Inferior parietal cortex (tissue), 1 donor: ENCODE measurements around the gene COL9A3.
A peak's percentile ranks its signal among the peaks of the same experiment; 100 is the strongest.

Experiments
- DNase-seq: peaks from one replicate; pipeline ENCODE4 v3.0.0-alpha.2; 2016; ENCODE audit errors: extremely low spot score

COL9A3 gene

DNA sequence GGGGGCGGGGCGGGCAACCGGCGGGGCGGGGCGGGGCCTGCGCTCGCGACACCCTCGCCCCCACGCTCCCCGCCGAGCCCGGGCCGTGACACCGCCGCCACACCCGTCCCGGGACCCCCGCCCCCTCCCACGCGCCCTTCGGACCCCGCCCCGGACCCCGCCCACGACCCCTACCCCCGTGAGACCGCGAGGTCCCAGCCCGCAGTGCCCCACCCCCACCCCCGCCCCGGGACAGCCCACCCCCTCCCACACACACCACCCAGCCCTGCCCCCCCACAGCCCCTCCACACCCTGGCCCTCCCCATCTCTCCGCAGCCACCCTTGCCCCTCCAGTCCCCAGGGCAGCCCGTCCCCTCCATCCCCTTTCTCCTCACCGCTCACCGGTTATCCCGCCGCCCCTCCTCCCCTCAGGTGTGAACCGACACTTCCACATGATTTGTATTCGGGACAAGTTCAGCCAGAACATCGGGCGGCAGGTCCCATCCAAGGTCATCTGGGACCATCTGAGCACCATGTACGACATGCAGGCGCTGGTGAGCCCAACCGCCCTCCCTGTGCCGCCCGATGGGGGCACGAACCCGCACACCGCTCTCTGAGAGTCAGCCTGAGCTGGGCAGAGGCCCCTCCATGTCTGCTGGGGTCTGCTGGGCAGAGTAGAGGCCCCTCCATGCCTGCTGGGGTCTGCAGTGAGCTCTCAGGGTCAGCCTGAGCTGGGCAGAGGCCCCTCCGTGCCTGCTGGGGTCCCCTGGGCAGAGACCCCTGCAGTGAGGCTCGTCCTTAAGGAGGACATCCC is 20.0 kb upstream of the COL9A3 start:
- no peak for DNase-seq

DNA sequence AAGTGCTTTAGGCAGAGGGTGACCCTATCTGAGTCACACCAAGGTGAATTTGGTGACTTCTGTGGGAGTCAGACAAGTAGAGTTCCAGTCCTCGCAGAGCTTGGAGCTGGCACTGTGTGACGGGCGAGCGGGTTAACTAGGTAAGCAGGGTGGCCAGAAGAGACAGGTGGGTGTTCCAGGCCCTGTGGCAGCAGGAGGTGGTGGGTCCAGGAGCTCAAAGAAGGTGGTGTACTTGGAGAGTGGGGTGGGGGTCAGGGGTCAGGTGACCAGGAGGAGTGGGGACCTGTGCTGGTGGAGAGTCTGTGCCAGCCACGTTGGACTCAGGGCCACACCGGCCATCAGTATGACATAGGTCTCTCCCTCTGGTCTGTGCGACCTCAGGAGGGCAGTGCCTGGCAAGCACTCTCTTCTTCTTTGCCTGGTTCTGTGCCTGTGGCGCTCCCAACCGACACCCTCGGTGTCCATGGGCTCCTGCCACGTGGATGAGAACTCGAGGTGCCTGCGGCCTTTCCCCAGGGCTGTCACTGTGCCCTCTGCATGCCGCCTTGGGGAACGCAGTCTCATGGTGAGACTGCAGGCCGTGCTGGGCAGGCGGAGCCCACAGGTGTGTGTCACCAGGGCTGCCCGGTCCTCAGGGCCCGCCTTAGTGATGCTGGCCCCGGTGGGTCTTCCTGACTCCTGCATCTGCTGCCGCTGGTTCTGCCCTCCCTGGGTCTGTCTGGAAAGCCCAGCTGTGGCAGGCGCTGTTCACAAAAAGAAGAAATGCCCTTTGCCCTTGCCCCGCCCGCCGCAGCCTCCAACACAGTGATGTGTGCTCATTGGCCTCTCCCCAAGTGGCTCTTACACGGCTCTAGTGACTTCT is 18.9 kb upstream of the COL9A3 start:
- DNase-seq, result no peak

DNA sequence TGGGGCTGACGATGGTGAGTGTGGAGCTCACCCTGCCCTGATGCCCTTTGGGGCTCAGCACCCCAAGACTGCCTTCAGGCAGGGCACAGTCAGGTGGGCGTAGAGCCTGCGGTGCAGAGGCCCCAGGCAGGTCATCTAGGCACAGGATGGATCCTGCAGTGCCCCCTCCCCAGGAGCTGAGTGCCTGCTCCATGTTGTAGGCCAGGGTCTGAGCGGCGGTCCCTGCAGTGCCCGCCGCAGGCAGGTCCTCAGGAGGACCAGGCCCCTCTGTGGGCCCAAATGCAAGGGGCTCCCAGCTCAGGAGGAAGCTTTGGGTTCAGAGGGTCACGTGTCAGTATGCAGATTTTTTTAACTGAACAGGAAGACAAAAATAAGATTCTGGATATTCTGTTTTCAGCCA is 17.8 kb upstream of the COL9A3 start:
- no peak for DNase-seq

DNA sequence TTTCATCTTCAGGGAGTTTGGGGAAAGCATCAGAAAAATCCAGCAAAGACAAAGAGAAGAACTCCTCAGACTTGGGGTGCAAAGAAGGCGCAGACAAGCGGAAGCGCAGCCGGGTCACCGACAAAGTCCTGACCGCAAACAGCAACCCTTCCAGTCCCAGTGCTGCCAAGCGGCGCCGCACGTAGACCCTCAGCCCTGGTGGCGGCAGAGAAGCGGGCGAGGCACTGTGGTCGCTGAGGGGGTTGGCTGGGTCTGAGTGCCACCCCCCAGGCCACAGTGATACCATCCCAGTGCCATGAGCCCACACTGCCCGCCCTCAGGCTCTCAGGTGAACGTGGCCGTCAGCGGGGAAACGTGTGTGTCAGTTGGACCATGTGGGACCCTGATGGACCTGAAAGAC is 17.4 kb upstream of the COL9A3 start:
- no peak for DNase-seq

DNA sequence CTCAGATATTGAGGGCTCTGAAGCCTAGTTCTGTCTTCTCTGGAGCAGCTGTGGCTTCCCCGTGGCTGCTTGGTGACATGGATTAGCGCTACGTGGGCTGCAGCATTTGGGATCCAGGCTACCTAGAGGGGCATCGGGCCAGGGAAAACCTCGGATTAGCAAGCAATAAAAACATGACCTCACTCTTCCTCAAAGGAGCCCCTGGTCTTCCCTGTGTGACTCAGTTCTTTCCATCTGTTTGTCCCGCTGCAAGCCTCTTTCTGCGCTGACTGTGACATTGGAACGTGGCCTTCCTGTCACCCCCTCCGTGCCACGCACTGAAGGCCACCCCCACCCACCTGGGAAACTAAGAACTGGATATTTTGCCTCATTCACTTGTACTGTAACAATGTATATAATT is 17.0 kb upstream of the COL9A3 start:
- DNase-seq, result no peak

DNA sequence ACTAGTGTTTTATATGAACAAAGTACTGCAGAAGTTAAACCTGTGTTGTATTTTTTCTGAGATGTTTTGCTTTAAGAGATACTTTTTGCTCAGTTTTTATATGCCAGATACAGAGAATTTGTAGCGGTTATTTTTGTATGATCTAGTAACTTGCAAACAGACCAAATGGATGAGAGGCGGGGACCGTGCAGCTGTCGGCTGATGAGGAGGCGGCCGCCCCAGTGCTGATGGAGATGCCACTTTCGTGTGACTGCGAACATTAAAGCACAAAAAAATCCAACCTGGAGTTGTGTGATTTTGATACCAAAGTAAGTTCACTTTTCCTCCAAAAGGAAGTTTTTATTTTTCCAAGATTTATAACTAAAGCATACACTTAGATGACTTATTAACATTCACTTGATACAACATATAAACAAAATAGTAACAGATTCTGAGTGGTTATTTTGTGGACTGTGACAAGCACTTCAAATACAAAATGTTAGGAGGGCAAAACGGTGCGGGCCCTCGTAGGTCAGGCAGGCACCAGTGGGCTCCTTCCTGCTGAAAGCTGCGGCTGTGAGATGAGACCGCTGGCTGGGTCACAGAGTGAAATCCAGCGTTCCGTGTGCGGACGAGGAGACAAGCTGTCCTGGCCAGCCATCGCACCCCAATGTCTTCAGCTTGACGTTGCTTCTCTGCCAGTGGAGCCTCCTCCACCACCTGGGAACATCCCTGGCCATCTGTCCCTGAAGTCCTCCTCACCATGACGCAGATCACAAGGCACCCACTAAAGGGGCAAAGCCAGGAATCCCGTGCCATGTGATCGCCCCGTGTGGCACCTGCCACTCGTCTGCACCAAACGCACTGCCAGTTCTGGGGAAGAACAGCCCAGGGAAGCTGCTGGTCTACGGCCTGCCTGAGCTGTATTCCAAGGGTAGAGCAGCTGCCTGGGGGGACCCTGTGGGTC is 16.3 kb upstream of the COL9A3 start:
- peak; percentile 37 for DNase-seq

DNA sequence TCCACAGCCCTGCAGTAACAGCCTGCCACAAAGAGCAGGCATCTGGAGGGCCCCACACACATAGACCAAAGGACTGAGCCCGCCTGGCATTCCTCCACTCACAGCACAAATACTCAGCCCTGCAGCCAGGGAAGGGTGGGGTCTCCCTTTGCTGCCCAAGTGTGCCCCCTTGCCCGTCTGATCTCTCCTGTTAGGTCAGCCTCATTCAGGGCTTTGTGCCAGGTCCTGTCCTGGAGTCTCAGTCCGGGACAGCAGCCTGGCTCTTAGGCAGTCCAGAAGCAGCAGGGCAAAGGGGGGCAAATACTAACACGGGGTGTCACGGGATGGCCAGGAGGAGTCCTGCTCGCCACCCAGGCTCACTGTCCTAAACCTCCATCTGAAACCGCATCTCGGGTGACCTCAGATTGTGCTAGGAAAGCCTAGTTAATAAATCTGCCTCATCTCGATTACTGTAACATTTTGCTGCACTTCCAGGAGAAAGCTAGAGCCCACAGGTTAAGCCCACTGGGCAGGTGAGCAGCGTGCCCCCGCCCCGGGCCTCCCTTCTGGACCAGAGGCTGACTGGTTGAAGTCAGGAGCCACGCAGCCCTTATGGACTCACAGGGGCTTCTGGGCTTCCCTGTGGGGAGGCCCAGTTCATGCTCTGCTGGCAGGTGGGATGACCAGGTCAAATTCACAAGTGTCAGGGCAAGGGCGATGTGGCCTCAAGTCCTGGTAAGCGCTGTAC is 15.4 kb upstream of the COL9A3 start:
- no peak for DNase-seq

DNA sequence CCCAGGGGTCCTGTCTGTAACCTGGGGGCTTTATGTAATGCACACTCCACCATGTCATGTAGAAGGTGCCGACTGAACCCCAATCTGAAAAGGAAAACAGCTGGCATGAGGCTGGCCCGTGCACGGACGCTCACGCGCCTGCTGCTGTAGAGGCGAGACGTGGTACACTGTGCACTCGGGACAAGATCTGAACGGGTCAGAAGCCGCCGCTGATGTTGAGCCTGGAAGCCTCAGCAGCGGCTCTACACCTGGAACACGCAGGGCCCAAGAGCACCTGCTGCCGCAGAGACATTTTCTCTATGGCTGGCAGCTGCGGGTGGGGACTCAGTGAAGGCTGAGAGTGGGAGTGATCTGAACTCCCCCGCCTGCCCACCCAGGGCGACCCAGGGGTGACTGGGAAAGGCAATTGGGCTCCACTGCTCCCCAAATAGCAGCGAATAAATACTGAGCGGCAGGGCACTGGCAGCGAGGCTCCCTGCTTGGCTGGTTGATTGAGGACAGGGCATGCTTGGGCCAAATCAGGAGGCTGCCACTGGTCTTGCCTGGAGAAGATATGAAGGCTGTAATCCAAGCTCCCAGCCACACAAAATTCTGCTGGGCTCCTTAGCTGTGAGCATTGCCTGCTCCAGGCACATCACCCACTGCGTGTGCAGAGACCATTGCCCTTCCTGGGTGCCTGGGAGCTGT is 14.7 kb upstream of the COL9A3 start:
- DNase-seq, result no peak

DNA sequence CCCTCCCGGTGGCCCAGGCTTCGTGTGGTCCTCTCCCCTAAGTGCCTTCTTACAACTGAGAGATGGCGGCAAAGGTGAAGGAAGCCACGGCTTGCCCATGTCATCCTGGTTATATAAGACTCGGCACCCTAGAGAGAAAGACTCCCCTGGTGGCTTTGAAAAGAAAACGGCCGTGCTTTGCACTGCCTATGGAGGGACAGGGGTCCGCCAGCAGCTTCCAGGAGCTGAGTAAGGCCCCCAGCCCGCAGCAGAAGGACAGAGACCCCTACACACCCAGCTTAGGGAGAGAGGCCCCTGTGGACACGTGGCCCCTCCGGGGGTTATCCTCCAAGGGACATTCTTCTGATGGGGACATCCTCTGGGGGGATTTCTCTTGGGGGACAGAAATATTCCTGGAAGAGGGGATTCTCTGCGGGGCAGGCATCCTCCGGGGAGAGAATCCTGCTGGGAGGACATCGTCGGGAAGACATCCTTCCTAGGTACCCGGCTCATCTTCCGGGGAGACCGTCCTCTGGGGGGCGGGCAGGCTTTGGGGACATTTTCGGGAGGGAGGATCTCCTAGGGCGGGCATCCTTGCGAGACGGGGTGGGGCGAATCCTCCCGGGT is 12.7 kb upstream of the COL9A3 start:
- DNase-seq, result no peak

DNA sequence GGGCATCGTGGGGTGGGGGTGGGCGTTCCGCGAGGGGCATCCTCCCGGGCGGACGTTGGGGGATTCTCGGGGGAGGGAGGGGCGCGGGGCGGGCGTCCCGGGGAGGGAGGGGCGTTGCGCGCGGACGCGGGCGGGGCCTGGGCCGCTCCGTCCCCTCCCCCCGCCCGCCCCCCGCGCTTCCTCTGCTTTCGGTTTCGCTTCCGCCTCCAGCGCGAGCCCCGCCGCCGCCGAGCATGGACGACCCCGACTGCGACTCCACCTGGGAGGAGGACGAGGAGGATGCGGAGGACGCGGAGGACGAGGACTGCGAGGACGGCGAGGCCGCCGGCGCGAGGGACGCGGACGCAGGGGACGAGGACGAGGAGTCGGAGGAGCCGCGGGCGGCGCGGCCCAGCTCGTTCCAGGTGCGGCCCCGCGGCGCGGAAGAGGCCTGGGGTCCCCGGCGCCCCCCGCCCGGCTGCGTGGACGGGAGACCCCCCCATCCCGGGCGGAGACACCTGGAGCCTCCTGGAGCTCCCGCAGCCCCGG is 12.2 kb upstream of the COL9A3 start, which contains the start of gene OGFR:
Gene OGFR (plus strand): TSS at position 209 of the 528 bp plus-strand sequence. CDS start 25 bp downstream, at position 234.
- DNase-seq, result no peak

DNA sequence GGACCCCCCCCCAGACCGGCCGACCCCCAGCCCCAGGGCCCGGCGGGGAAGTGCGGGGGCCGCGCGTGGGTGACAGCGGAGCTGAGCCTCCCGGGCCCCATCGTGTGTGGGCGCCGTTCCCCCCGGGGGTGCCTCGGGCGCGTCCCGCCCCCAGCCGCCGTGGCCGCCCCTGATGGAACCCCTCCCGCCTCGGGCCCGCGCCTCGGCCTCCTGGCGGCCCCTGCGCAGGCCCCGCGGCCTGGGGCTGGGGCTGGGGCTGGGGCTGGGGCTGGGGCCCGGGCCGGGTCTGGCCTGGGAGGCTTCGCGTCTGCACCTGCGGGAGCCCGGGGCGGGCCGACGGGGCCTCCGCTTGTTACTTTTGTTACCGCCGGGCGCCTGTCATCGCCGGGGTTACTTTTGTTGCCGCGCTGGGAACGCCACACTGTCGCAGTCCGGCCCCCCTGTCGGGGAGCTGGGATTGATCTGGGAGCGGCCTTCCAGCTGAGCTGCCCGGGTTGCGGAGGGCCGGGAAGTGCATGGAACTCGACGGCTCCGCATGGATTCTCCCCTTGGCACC is 11.6 kb upstream of the COL9A3 start:
- DNase-seq, result no peak

DNA sequence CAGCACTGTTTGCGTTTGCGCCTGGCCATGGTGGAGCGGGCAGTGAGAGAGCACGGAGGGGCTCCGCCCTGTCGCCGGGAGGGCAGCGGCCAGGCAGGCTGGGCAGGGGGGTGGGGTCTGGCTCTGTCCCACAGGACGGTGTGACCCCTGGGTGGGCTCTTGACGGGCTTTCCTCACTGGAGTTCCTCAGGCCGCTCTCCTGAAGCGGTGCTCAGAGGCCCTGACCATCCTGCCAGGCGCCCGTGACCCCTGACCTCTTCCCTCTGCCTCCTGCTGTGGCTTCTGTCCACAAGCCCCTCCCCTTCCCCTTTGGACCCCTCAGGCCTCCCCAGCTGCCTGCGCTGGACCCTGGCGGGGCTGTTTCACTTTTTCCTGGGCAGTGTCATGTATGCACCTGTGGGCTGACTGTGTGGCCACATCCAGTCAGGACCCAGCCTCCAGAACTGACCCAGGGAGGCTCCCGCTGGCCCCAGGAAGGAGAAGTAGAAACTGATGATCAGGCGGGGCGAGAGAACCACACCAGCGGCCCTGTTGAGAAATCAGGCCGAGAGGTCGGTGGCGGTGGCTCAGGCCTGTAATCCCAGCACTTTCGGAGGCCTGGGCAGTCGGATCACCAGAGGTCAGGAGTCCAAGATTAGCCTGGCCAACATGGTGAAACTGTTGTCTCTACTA is 11.0 kb upstream of the COL9A3 start:
- no peak for DNase-seq

DNA sequence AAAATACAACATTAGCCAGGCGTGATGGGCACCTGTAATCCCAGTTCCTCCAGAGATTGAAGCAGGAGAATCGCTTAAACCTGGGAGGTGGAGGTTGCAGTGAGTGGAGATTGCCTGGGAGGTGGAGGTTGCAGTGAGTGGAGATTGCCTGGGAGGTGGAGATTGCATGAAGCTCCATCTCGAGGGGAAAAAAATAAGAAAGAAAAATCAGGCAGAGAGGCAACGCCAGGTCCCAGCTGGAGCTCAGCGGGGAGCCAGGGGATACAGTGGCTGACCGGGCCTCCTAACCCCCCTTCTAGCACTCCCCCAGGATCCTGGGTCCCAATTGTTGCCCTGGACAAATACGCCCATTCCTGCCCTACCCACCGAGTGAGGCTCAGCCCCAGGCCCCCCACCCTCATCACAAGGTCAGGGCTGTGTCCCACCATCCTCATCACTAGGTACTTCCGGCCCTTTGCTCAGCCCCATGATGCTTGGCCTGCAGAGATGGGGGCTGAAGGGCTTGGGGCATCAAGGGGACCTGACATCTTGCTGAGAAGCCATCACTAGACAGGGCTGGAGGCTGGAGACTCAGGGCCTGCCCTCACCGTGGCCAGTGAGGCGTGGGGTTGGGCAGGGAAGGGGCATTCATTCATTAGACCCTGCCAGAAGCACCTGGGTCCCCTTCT is 10.3 kb upstream of the COL9A3 start:
- no peak for DNase-seq

DNA sequence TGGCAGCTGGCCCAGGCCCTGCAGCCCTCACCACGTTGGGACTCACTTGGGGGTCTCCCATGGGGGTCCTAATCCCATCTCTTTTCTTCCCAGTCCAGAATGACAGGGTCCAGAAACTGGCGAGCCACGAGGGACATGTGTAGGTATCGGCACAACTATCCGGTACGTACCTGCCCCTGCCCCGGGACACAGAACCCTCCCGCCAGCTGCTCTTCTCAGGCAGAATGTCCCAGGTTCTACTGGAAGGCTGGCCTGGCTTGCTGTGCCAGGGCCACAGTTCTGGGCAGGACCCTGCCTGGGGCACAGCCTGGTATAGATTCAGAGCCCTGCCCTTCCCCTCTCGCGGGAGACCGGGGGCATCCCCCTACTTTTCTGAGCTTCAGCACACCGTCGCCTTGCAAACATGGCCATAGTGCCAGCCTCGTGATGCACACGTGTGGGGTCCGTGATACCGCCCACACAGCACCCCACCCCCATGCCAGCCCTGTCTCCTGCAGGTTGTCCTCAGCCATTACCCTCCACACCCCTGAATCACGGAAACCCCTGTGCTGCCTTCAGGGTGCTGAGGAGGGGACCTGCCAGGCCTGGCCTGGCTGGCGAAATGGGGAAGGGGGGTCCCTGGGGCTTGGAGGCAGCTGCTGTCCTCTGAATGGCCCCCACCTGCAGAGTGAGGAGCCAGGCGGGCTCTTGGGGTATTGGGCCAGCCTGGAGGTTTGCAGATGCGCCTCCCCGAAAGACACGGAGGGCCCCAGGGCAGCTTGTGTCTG is 9.2 kb upstream of the COL9A3 start:
- no peak for DNase-seq

DNA sequence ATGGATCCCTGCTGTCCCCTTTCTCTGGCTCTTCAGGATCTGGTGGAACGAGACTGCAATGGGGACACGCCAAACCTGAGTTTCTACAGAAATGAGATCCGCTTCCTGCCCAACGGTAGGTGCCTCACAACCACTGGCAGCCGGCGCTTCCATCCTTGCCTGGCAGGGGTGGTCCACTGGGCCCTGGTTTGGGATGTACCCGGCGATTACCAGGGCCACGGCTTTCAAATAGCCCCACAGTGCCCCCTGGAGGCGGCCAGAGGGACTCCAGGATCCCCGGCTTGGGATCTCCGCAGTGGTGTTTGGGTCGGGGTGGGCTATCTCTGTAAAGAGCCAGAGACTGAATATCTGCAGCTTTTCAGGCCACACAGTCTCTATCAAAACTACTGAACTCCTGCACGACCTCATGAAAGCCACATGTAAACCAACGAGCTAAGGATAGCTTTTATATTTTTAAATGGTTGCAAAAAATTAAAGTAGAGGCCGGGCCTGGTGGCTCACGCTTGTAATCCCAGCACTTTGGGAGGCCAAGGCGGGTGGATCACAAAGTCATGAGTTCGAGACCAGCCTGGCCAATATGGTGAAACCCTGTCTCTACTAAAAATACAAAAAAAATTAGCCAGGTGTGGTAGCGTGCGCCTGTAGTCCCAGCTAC is 8.5 kb upstream of the COL9A3 start:
- DNase-seq, result peak; percentile 76

DNA sequence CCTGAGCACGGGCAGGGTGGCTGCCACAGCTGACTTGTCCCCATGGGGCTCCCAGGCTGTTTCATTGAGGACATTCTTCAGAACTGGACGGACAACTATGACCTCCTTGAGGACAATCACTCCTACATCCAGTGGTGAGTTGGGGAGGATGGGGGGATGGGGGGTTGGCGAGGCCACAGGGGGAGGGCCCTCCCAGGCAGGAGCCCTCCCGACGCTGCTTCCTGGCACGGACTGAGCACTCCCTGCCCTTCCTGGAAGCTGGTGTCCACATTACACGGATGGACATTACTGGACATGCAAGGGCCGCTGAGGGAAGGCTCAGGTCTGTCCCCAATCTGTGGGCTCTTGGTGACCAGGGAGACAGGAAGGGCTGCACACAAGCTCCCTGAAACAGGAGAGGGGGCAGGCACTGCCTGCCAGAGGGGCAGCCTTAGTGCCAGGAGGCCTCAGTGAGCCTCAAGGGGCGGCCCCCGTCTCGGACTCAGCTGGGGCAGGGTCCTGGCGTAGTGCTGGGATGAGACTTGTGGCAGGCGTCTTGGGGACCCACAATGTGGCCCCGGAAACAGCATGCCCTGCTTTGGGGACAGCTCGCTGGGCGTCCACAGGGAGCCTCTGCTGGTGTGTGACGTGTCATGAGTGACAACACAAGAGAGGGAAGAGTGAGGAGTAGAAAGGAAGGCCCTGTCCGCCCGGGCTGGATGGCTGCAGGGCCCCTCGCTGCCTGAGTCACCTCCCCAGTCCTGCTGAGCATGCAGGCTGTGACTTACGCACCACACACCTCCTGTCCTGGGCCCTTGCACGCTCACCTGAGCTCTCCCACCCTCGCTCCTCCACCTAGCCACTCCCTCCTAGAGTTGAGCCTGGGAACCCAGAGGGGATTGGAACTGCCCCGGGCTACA is 7.1 kb upstream of the COL9A3 start:
- DNase-seq, result no peak
